ENCODE data around the gene HPS4.

DNA sequence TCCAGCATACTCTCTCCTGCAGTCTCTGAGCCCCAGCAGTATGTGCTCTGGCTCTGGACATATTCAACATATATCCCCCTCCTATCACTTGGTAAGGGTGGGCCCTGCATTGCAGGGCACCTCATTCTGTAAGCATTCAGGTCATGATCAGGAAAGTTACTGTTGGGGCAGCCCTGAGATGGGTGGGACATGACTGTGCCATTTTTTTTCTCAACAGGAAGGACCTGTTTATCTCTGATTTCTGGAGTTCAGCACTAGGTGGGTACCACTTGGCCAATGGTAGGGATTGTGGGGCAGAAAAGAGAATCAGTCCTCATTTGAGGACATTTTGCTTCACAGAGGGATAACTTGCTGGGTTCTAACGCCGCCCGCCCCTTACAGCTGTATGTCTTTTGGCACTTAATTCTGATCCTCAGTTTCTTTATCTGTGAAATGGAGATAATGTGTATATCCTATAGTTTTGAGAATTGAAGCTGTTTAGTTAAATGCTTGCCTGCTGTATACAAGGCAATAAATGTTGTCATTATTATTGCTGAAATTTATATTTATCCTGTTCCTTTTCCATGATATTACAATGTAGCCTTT lies 2.3 kb upstream of the HPS4 start:
- TF ChIP-seq, protein P1, sequence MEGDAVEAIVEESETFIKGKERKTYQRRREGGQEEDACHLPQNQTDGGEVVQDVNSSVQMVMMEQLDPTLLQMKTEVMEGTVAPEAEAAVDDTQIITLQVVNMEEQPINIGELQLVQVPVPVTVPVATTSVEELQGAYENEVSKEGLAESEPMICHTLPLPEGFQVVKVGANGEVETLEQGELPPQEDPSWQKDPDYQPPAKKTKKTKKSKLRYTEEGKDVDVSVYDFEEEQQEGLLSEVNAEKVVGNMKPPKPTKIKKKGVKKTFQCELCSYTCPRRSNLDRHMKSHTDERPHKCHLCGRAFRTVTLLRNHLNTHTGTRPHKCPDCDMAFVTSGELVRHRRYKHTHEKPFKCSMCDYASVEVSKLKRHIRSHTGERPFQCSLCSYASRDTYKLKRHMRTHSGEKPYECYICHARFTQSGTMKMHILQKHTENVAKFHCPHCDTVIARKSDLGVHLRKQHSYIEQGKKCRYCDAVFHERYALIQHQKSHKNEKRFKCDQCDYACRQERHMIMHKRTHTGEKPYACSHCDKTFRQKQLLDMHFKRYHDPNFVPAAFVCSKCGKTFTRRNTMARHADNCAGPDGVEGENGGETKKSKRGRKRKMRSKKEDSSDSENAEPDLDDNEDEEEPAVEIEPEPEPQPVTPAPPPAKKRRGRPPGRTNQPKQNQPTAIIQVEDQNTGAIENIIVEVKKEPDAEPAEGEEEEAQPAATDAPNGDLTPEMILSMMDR (IDR thresholded peaks at IDR 0.05) = no peak
- TF ChIP-seq POLR2A (IDR thresholded peaks at IDR 0.05) (no peak), POLR2AphosphoS5 (IDR thresholded peaks at IDR 0.05) (no peak), EP300 (IDR thresholded peaks at IDR 0.05) (no peak)
